AG10803 (cell line): Measurements from ENCODE around the gene AK8.

Experiments
- DNase-seq: peaks from one replicate; pipeline ENCODE4 v3.0.0; 2010; ENCODE audit warnings: low read depth
- H3K4me3 ChIP-seq: 2 replicates; pipeline ENCODE4 v1.5.1; 2011; ENCODE audit warnings: mild to moderate bottlenecking, low read length, control low read depth
- TF ChIP-seq, protein P1 (sequence below): conservative IDR thresholded peaks from 2 replicates; pipeline ENCODE4 v1.5.1; 2011; ENCODE audit warnings: mild to moderate bottlenecking, low read length, control low read depth, inconsistent platforms

The AK8 gene

GRCh38 chr9:132826621-132827365 is 51.3 kb downstream of the AK8 start:
- TF ChIP-seq, protein P1, sequence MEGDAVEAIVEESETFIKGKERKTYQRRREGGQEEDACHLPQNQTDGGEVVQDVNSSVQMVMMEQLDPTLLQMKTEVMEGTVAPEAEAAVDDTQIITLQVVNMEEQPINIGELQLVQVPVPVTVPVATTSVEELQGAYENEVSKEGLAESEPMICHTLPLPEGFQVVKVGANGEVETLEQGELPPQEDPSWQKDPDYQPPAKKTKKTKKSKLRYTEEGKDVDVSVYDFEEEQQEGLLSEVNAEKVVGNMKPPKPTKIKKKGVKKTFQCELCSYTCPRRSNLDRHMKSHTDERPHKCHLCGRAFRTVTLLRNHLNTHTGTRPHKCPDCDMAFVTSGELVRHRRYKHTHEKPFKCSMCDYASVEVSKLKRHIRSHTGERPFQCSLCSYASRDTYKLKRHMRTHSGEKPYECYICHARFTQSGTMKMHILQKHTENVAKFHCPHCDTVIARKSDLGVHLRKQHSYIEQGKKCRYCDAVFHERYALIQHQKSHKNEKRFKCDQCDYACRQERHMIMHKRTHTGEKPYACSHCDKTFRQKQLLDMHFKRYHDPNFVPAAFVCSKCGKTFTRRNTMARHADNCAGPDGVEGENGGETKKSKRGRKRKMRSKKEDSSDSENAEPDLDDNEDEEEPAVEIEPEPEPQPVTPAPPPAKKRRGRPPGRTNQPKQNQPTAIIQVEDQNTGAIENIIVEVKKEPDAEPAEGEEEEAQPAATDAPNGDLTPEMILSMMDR = no peak
- DNase-seq = no peak
- no peak overlapping the region for H3K4me3 ChIP-seq

DNA sequence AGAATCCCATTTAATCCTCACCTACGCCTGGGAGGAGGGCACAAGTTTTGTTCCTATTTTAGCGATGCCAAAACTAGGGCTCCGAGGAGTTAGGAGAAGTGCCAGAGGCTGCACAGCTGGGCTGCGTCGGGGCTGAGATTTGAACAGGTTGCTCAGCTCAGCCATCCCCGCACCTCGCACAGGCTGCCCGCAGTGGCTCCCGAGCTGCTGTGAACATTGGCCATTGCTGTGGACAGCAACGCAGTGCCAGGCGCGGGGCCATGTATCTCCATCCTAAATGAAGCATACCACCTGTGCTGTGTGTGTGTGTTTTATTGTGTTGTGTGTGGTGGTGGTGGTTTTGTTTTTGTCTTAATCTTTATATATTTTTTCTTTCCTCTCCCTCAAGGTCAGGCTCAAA is 52.0 kb downstream of the AK8 start:
- no peak for DNase-seq
- no peak overlapping the region for H3K4me3 ChIP-seq

DNA sequence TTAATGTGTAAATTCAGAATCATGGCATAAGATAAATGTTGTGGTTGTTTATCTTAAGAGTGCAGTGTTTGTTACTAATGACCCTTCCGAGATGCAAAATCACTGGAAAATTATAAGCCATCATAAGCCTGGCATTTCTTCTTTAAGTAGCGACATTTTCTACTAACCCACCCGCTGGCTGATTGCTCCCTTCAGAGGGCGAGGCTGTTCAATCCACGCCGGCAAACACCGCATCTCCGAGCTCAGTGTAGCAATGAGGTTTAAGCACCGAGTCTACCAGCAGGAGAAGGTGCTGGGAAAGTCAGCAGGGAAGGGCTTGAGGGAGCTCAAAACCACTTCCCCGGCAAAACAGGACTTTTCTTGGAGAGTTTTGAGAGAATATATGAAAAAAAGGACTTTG is 52.7 kb downstream of the AK8 start:
- TF ChIP-seq, protein P1 = no peak

More for the DNA sequence above, 52.0 kb downstream of the AK8 start:
- TF ChIP-seq, protein P1 = no peak

DNA sequence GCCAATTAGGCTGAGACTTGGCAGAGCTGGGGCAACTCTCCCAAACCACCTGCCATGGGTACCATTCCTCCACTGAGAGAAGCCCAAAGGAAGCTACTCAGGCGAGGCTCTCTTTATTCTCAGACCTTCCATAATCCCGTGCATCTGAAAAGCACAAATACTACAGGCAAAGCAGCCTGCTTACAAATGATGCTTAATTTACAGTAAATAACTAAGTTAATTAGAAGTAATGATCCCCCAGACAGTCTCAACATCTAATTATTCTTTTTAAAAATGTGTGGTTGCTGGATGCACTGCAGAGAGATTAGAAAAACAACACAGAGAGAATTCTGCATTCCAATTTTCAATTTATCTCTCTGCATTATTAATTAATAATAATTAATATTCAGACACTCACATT is 53.1 kb downstream of the AK8 start:
- TF ChIP-seq, protein P1 = no peak
- no peak for DNase-seq
- H3K4me3 ChIP-seq = no peak overlapping the region

More for the DNA sequence above, 52.7 kb downstream of the AK8 start:
- no peak for DNase-seq
- no peak overlapping the region for H3K4me3 ChIP-seq

- DNase-seq = no peak
- H3K4me3 ChIP-seq = no peak overlapping the region
- TF ChIP-seq, protein P1 = no peak
Measured at GRCh38 chr9:132824151-132824550, 53.9 kb downstream of the AK8 start.

DNA sequence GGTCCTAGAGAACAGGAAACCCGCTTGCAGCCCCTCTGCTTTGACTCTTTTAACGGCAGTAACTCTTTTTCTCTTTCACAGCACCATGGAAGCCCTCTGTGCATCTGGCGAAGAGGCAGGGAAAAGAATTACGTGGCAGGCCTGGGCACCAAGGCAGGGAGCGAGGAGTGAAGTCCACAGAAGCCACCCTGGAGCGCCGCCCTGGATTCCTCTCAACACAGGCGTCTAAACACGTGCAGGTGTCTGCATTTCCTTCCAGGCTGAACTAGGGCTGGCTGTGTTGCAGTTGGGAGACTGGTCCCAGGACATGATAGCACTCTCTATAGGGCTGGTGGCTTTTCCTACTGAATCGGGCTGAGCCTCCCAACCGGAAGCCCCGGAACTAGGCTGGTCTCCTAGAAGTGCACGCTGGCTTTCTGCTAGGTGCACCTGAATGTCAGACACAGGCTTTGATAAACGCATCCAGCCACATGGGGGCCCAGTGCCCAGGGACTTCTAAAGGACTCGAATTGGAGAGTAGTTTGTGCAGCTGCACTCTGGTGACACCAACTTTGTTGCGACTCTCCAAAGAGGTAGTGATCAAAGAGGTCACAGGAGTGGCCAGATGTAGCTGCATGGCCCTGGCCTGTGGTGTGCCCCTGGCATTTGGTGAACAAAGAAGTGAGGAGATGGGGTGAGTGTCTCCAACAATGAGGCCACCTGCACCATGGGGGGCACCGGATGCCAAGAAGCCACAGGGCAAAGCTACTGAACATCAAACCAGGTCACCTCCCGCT is 54.5 kb downstream of the AK8 start:
- DNase-seq = no peak
- H3K4me3 ChIP-seq = no peak overlapping the region
- TF ChIP-seq, protein P1 = no peak
